Heart left ventricle (tissue), 13 donors: ENCODE results near the gene ANLN.

Experiments
- POLR2A ChIP-seq, 2 donors: fragments of 450-650 bp; IDR thresholded peaks; one replicate each; pipeline ENCODE4 v1.6.1; 2017; ENCODE audit warnings: antibody characterized with exemption in 2 of 2, mild to moderate bottlenecking in 2 of 2, moderate library complexity in 2 of 2
- TF ChIP-seq, protein P1 (sequence below), 12 donors: fragments of 200-600 bp; sonication (generic) in 4 of 12; IDR thresholded peaks; one replicate each; pipeline versions ENCODE4 v1.5.0 to v1.8.0; 2018 to 2022; ENCODE audit warnings: antibody characterized with exemption in 12 of 12, mild to moderate bottlenecking in 5 of 12
- donor health status: ischemic (EF 13 %, LVEDD 7.1; RV severe dilation, severe dysfunction).
- donor health status: DM: no; HTN: yes; CAD: no.
- donor health status: DM: no; HTN: no; CAD: no.
- donor health status: ischemic (EF 25% LVEDD 6.9; RV normal size, moderate dysfunction).
- donor health status: ischemic (EF 25% LVEDD 5.7; RV mildly dilated, moderate dysfunction).
- donor health status: ischemic (EF 35%, LVEDD 5.7; RV mildly dilated, moderate dysfunction).
- donor health status: nonischemic (EF 11% LVEDD 7.7; RV severe dilation, severe dysfunction).
- donor health status: DM: yes; HTN: yes; CAD: no.
- donor health status: PGD.
- donor health status: ischemic (EF 29% LVEDD 5.4; RV normal size, mild dysfunction).
- donor health status: nonischemic (EF 23%, LVEDD 6.1; RV moderate dilation, normal function).

DNA sequence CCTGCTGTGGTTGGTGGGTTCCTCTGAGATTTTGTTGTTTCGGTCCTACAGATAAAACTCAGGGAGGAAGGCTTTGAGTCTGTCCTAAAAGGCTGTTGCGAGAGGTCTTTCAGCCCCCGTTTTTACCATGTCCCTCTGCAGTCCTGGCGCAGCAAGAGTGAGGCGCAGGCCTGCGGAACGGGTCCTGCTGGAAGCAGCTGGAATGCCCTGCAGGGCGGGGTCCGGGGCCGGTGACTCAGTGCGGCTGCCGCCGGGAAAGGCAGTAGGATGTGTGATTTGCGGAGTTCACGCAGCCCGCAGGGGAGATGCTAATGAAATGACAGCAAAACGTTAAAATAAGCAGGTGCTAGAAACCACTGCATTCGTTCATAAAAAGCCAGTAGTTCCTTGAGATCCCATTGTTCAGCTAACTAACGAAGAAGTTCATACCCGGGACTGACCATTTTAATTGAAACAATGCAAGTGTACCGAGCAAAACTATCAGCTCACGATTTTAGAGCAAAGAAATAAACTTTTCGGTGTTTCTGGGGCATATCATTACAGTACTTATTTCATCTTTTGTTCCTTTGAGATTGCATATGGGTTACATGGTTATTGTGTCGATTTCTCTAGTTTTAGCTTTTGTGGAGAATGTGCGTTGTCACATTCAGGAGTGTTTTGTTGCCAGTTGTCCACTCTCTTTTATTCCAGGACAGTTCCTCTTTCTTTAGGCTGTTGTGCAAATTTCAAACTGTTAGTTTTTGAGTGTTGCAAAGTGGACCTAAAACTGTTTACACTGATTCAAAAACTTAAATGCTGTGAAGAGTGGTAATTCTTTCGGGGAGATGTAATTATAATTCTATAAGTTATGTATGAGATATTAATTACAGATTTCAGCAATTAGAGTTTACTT is 783 bp downstream of the ANLN start:
- TF ChIP-seq POLR2A (IDR thresholded peaks at IDR 0.05) = no peak
- TF ChIP-seq, protein P1, sequence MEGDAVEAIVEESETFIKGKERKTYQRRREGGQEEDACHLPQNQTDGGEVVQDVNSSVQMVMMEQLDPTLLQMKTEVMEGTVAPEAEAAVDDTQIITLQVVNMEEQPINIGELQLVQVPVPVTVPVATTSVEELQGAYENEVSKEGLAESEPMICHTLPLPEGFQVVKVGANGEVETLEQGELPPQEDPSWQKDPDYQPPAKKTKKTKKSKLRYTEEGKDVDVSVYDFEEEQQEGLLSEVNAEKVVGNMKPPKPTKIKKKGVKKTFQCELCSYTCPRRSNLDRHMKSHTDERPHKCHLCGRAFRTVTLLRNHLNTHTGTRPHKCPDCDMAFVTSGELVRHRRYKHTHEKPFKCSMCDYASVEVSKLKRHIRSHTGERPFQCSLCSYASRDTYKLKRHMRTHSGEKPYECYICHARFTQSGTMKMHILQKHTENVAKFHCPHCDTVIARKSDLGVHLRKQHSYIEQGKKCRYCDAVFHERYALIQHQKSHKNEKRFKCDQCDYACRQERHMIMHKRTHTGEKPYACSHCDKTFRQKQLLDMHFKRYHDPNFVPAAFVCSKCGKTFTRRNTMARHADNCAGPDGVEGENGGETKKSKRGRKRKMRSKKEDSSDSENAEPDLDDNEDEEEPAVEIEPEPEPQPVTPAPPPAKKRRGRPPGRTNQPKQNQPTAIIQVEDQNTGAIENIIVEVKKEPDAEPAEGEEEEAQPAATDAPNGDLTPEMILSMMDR (IDR thresholded peaks at IDR 0.05) = no peak
